Activated naive CD4-positive, alpha-beta T cell treated with anti-CD3 and anti-CD28 coated beads, Interleukin-2, amount 50 U/mL, for 72 hours (primary cell): ENCODE measurements around the gene VPS13D. TPM values are rescaled to one million over a fixed set of nuclear protein-coding genes. Genes with fewer than 3 reads are reported as not detected.
A peak's percentile ranks its signal among the peaks of the same experiment; 100 is the strongest.
"Not testable (repeated sequence)": the region's sequence is repeated elsewhere in the genome, so short reads cannot be mapped to it uniquely, and the experiment has no call there.

ENCODE experiments used
- ATAC-seq, 2 donors: fragments of 150-1000 bp; cut with Tn5 transposase; 2 replicates each; pipeline ENCODE4 v1.10.0; 2021; ENCODE audit warnings: mild to moderate bottlenecking in 2 of 2, moderate library complexity in 2 of 2
- DNase-seq, 2 donors: peaks; one replicate each; pipeline ENCODE4 v3.0.0; 2021 to 2022; ENCODE audit warnings: low spot score in 2 of 2
- H3K27ac Mint-ChIP-seq, 2 donors: one replicate each; pipeline ENCODE4 v1.8.0; 2022; ENCODE audit warnings: mild to moderate bottlenecking in 2 of 2, mixed read lengths in 2 of 2
- H3K36me3 Mint-ChIP-seq, 2 donors: one replicate each; pipeline ENCODE4 v1.8.0; 2022; ENCODE audit warnings: mixed read lengths in 2 of 2
- H3K9me3 Mint-ChIP-seq, 2 donors: one replicate each; pipeline ENCODE4 v1.8.0; 2022; ENCODE audit warnings: mixed read lengths in 2 of 2
- total RNA-seq, 2 donors: library from RNA; stranded (reverse); gene quantifications; one replicate each; pipeline ENCODE4 v1.2.3, GENCODE V29; 2022

The VPS13D gene
- total RNA-seq, 2 donors from 2014 or later: 31.2 to 40.7 TPM

GRCh38 chr1:12458571-12458970 is 228.7 kb downstream of the VPS13D start:
- no peak overlapping the region for H3K27ac Mint-ChIP-seq
- ATAC-seq: no peak
- DNase-seq: no peak
- H3K36me3 Mint-ChIP-seq: peaks cover 47 to 48% of the 10 kb centered on the region in 2 donors
- H3K9me3 Mint-ChIP-seq: no peaks in the 10 kb centered on the region

DNA sequence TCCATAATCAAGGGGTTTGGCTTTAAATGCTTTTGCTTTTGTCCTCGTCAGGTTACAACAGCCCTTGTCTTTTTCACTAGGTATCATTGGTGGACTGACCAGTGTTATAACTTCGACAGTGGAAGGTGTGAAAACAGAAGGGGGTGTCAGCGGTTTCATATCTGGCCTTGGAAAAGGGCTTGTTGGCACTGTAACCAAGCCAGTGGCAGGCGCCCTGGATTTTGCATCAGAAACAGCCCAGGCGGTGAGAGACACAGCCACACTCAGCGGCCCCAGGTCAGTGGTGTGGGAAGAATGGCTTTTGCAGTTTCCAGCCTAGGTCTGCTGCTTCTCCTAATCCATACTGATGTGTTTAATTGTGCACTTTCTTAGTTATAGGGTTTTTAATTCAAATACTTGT is 230.3 kb downstream of the VPS13D start:
- Mint-ChIP-seq H3K9me3 (no peaks in the 10 kb centered on the region), H3K27ac (no peak overlapping the region), H3K36me3 (peaks cover 38 to 50% of the 10 kb centered on the region in 2 donors)
- ATAC-seq: no peak
- no peak for DNase-seq

DNA sequence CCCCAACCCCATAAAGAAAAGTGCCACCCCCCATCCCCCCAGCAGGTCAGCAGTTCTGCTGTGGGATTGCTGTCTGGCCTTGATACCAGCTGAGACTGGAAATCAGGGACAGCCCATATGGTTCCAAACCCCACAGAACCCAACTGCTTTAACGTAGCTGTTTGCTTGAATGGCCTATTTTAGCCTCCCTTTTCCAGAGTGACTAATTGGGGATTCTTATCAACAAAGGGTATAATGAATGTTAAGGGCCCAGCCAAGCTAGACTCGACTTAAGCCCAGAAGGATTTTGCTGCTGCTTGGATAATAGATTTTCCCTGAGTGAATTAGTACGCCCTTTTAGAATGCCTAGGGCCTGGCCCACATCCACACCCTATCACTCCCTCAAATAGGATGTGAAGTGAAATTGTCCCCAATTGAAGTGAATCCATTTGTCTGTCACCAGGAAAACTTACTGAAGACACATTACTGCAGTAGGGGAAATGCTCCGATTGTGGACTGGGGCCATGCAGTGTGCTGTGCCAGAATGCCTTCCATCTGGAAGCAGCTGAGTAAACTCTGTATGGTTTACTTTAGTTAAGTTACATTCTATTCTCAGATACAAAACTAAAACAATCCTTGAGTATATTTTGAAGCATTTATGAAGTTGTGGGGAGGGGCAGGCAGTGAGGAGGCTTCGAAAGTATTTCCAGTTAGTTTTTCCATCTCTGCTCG is 231.2 kb downstream of the VPS13D start:
- peaks cover 38 to 55% of the 10 kb centered on the region in 2 donors for H3K36me3 Mint-ChIP-seq
- no peak for DNase-seq
- H3K27ac Mint-ChIP-seq: no peak overlapping the region
- H3K9me3 Mint-ChIP-seq: no peaks in the 10 kb centered on the region
- no peak for ATAC-seq

DNA sequence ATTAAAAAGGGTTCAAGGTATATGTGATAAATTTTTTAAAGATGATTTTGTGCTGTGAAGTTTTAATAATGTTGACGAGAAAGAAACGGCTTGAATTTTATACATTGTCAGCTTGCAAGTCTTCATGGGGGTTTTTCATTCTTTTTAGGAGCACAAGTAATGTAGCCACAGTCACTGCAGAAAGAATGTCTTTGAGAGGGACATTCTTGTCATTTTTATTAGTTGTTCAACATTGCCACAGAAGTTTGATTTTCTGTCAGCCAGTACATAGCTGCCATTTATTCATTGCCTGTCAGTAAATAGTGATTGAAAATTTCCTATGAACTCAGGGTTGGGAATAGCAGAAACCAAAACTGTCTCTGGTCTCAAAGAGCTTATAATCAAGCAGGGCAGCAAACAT is 231.9 kb downstream of the VPS13D start:
- peak overlapping the region in 1 of 2 donors; percentile 60 for H3K27ac Mint-ChIP-seq
- DNase-seq (no peak), ATAC-seq (no peak)
- peaks cover 34 to 50% of the 10 kb centered on the region in 2 donors for H3K36me3 Mint-ChIP-seq
- no peaks in the 10 kb centered on the region for H3K9me3 Mint-ChIP-seq

DNA sequence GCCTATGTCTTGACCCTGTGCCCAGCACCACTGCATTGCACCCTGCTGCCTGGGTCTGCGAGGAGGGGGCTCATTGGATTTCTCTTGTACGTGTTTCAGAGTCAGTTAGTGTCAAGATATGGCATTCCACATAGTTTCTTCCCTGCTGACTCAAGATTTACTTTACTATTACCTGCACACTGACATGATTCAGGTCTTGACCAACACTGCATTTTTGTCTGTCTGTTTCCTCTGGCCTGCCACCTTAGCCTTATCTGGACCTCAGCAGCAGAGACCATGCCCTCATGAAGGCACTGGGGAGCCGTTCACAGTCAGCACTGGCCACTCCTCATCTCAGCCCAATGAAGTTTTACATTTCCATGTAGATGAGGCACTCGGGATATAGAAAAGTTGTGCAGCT is 232.8 kb downstream of the VPS13D start:
- Mint-ChIP-seq H3K36me3 (peaks cover 36 to 52% of the 10 kb centered on the region in 2 donors), H3K27ac (peak overlapping the region in 1 of 2 donors; percentile 63), H3K9me3 (no peaks in the 10 kb centered on the region)
- DNase-seq (no peak), ATAC-seq (no peak)

GRCh38 chr1:12464045-12464461 is 234.2 kb downstream of the VPS13D start:
- Mint-ChIP-seq H3K9me3 (no peaks in the 10 kb centered on the region), H3K36me3 (peaks cover 43 to 53% of the 10 kb centered on the region in 2 donors), H3K27ac (no peak overlapping the region)
- no peak for DNase-seq
- ATAC-seq: no peak

DNA sequence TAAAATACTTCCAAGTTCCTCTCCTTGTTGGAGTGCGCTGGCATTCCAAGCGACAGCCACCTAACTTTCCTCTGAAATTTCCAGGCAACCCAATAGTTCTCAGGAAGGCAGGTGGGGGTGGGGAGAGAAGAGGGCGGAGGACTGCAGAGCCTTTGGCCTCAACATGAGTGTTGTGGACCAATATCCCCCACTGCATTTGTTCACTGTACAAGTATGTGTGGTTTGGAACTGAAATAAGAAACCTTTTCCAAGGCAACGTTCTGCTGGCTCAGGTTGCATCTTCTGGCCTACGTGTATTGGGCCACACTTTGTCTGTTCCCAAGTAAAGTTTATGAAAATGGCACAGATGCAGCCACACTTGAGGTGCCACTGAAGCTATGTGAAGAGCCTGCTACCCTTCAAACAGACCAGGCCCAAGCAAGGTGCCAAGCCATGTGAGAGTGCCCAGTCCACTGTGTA is 234.8 kb downstream of the VPS13D start:
- Mint-ChIP-seq H3K9me3 (no peaks in the 10 kb centered on the region), H3K27ac (no peak overlapping the region), H3K36me3 (peaks cover 42 to 51% of the 10 kb centered on the region in 2 donors)
- DNase-seq (no peak), ATAC-seq (no peak)

- DNase-seq (no peak), ATAC-seq (no peak)
- no peaks in the 10 kb centered on the region for H3K9me3 Mint-ChIP-seq
- peaks cover 38 to 46% of the 10 kb centered on the region in 2 donors for H3K36me3 Mint-ChIP-seq
- H3K27ac Mint-ChIP-seq: no peak overlapping the region
These were observed 235.3 kb downstream of the VPS13D start for GRCh38 chr1:12465126-12465525.

DNA sequence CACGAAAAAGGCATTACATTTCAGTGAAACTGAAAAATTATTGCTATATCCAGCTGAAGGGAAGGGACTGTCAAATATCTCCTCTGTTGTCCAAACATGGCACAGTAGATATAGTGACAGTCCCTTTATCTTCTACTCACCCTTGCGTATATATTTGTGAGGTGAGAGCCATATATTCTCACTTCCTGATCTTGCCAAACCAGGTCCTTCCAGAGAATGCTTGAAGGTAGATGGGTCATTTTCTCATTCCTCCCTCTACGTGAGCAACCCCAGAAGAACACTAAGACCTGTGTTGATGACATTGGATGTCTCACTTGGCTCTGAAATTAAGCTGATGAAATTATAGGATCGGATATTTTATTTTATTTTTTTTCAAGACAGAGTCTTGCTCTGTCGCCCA is 237.0 kb downstream of the VPS13D start:
- DNase-seq (no peak), ATAC-seq (peak in 1 of 2 donors; percentile 11)
- H3K9me3 Mint-ChIP-seq: no peaks in the 10 kb centered on the region
- peak overlapping the region; percentile 92 to 94 for H3K27ac Mint-ChIP-seq
- H3K36me3 Mint-ChIP-seq: peaks cover 29 to 45% of the 10 kb centered on the region in 2 donors

- H3K27ac Mint-ChIP-seq: peak overlapping the region; percentile 92 to 94
- no peak for DNase-seq
- H3K36me3 Mint-ChIP-seq: peaks cover 23 to 44% of the 10 kb centered on the region in 2 donors
- ATAC-seq: peak; percentile 82 to 85
- H3K9me3 Mint-ChIP-seq: no peaks in the 10 kb centered on the region
These were observed 237.9 kb downstream of the VPS13D start for GRCh38 chr1:12467570-12468286.

DNA sequence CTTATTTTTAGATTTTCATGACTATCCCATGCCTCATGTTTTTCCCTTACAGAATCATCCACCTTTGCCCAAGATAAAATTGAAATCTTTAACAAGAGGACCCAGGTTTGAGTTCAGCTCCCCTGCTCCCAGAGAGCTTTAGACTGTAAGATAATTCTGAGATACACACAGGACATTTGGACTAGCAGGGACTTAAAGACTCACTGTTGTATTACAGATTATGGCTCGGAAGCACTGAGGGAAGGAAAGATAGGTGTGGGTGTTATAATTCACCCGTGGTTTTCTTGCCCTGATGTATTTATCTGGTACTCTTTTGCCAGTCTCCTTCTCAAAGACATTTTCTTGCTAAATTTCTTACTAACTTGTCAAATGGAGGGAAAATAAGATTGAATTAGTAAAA is 238.5 kb downstream of the VPS13D start:
- DNase-seq (no peak), ATAC-seq (no peak)
- Mint-ChIP-seq H3K36me3 (peaks cover 22 to 38% of the 10 kb centered on the region in 2 donors), H3K27ac (peak overlapping the region; percentile 92 to 94), H3K9me3 (no peaks in the 10 kb centered on the region)

- Mint-ChIP-seq H3K27ac (no peak overlapping the region), H3K36me3 (peaks cover 22 to 37% of the 10 kb centered on the region in 2 donors), H3K9me3 (no peaks in the 10 kb centered on the region)
- DNase-seq (no peak), ATAC-seq (no peak)
These were observed 239.7 kb downstream of the VPS13D start for GRCh38 chr1:12469493-12469892.

- Mint-ChIP-seq H3K27ac (no peak overlapping the region), H3K9me3 (no peaks in the 10 kb centered on the region), H3K36me3 (peaks cover 22 to 32% of the 10 kb centered on the region in 2 donors)
- DNase-seq: no peak
- no peak for ATAC-seq
These were observed 240.2 kb downstream of the VPS13D start for GRCh38 chr1:12469990-12470389.

DNA sequence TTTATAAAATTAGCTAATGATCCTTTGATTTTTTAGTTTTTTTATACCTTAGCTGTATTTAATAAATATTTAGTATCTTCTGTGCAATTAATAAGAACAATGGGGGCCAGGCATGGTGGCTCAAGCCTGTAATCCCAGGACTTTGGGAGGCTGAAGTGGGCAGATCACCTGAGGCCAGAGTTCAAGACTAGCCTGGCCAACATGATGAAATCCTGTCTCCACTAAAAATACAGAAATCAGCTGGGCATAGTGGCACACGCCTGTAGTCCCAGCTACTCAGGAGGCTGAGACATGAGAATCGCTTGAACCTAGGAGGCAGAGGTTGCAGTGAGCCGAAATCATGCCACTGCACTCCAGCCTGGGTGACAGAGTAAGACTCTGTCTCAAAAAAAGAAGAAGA is 241.1 kb downstream of the VPS13D start:
- not testable (repeated sequence) for H3K9me3 Mint-ChIP-seq, DNase-seq, ATAC-seq
- Mint-ChIP-seq H3K27ac (peak overlapping the region in 1 of 2 donors; percentile 99), H3K36me3 (peaks cover 22 to 24% of the 10 kb centered on the region in 2 donors)

DNA sequence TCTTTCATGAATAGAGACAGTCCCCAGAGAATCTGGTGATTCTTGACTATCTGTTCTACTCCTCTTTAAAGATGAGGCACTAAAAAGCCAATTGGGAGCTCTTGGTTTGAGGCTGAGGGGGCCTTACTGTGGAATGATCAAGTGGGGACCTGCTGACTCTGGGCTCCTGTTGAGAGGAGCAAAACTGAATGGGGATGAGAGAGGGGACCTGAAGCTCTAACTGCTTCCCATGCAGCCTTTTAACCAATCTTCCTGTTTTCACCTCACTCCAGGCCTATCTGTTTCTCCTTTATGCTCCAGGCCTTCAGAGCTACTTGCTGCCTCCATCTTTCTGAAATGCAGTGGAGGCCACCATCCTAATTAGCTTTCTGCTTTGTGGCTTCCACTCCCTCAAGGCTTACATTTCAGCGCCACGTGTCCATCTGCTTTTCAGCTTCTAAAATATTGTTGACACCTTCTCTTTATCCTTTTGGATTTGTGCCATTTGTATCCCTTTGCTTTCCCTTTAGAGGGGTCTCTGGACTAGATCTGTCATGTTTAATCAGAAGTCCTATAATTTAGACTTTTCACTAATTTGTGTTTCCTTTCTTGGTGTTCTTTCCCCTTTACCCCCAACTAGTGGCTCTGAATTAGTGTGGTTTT is 242.4 kb downstream of the VPS13D start:
- DNase-seq (no peak), ATAC-seq (no peak)
- Mint-ChIP-seq H3K9me3 (no peaks in the 10 kb centered on the region), H3K27ac (peak overlapping the region; percentile 95 to 99), H3K36me3 (peaks cover 20 to 30% of the 10 kb centered on the region in 2 donors)

DNA sequence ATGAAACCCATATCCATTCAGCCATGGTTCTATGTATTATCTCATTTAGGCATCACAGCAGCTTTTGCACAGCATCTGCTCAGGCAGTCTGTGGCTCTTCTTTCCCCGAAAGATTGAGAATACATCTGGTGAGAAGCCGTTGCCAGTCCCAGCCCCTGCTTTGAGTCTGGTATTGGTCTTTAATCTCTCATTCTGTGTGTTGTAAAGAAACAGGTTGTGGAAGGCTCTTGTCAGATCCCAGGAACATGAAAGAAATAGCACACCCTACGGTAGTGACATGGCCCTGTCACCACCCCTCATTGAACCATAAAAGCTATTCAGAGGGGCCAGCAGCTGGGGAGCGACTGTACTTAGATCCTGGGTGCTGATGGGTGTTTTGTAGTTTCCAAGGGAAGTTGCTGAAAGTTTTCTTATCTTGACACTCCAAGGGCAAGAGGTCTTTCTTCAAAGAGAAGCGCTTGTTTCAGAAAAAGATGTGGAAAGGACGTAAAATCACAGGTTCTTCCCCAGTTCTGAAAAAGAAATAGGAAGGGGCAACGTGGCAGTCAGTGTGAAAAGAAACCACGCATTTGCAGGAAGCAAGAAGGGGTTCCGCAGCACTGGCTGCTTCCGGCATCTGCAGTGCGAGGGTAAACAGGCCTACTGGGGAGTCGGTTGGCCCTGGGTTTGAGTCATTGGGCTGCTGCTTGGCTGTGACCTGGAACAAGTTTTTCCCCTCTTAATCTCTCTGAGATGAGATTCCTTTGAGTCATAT is 243.1 kb downstream of the VPS13D start:
- peak overlapping the region; percentile 95 to 99 for H3K27ac Mint-ChIP-seq
- peaks cover 15 to 33% of the 10 kb centered on the region in 2 donors for H3K36me3 Mint-ChIP-seq
- peak; percentile 93 to 94 for ATAC-seq
- DNase-seq: peak; percentile 74 to 89
- H3K9me3 Mint-ChIP-seq: no peaks in the 10 kb centered on the region
